CD4-positive, alpha-beta memory T cell (primary cell): Measurements from ENCODE around the gene CHL1. TPM values are rescaled to one million over a fixed set of nuclear protein-coding genes. Genes with fewer than 3 reads are reported as not detected.
A peak's percentile ranks its signal among the peaks of the same experiment; 100 is the strongest.

Experiments used
- CTCF ChIA-PET: fragments of 350-600 bp; sonication (Branson Sonifier 250); formaldehyde crosslinking; loops from one replicate; lab custom pipeline; 2021; ENCODE audit warnings: inconsistent platforms; ENCODE audit not compliant: partially characterized antibody; lab: Charles Lee
- POLR2A ChIA-PET: fragments of 350-600 bp; sonication (Branson Sonifier 250); formaldehyde crosslinking; loops from one replicate; lab custom pipeline; 2021; ENCODE audit not compliant: partially characterized antibody; lab: Charles Lee
- DNase-seq, 5 donors: peaks; one replicate each; pipeline versions ENCODE4 v3.0.0 to v3.0.0-alpha.2; 2020 to 2022; ENCODE audit warnings: mixed read lengths in 1 of 5
- H3K27ac ChIP-seq: one replicate; pipeline ENCODE4 v1.7.0; 2013; ENCODE audit warnings: low read depth, low read length
- H3K27me3 ChIP-seq: 2 replicates; pipeline ENCODE4 v1.7.0; 2013; ENCODE audit warnings: mild to moderate bottlenecking, low read length, moderate library complexity; ENCODE audit not compliant: insufficient read depth
- H3K36me3 ChIP-seq: 2 replicates; pipeline ENCODE4 v1.7.0; 2013; ENCODE audit warnings: mild to moderate bottlenecking, low read length, moderate library complexity; ENCODE audit not compliant: insufficient read depth
- H3K4me1 ChIP-seq: 2 replicates; pipeline ENCODE4 v1.7.0; 2013; ENCODE audit warnings: mild to moderate bottlenecking, low read length, moderate library complexity; ENCODE audit not compliant: insufficient read depth
- H3K4me3 ChIP-seq, 2 donors: one replicate each; pipeline ENCODE4 v1.7.0; 2013; ENCODE audit warnings: low read length in 2 of 2, mild to moderate bottlenecking in 1 of 2
- H3K9me3 ChIP-seq, 2 donors: one replicate each; pipeline ENCODE4 v1.7.0; 2013; ENCODE audit warnings: low read length in 2 of 2, control low read depth in 1 of 2; ENCODE audit not compliant: control insufficient read depth in 1 of 2
- H3K27ac Mint-ChIP-seq, 7 donors: one replicate each; pipeline ENCODE4 v1.8.0; 2020 to 2021; ENCODE audit warnings: mixed read lengths in 7 of 7, mild to moderate bottlenecking in 6 of 7, inconsistent platforms in 3 of 7, moderate library complexity in 3 of 7
- H3K27me3 Mint-ChIP-seq, 2 donors: one replicate each; pipeline ENCODE4 v1.8.0; 2020 to 2021; ENCODE audit warnings: mixed read lengths in 2 of 2
- H3K36me3 Mint-ChIP-seq, 2 donors: one replicate each; pipeline ENCODE4 v1.8.0; 2020 to 2021; ENCODE audit warnings: mixed read lengths in 2 of 2, inconsistent platforms in 1 of 2, mild to moderate bottlenecking in 1 of 2
- H3K4me1 Mint-ChIP-seq, 4 donors: one replicate each; pipeline ENCODE4 v1.8.0; 2020 to 2021; ENCODE audit warnings: mixed read lengths in 4 of 4, mild to moderate bottlenecking in 1 of 4
- H3K4me3 Mint-ChIP-seq, 8 donors: one replicate each; pipeline ENCODE4 v1.8.0; 2020 to 2021; ENCODE audit warnings: mixed read lengths in 8 of 8, mild to moderate bottlenecking in 7 of 8, moderate library complexity in 6 of 8, inconsistent platforms in 3 of 8
- H3K9me3 Mint-ChIP-seq, 8 donors: one replicate each; pipeline ENCODE4 v1.8.0; 2020 to 2021; ENCODE audit warnings: mixed read lengths in 8 of 8, mild to moderate bottlenecking in 5 of 8, inconsistent platforms in 3 of 8, moderate library complexity in 1 of 8
- intact Hi-C: fragments of 100-400 bp; cut with micrococcal nuclease; formaldehyde crosslinking; loops from one replicate; pipeline ENCODE4 v1.15.1; 2023
- polyA plus RNA-seq, 2 donors: library from polyadenylated mRNA; unstranded; fragments of 300-500 nt; fragmentation: Illumina TruSeq; gene quantifications; one replicate each; pipeline ENCODE4 v1.2.3, GENCODE V29; 2021
- total RNA-seq, 2 experiments: library from RNA; stranded (reverse); gene quantifications; one replicate each; pipeline ENCODE4 v1.2.3, GENCODE V29; 2021

CHL1 gene
- total and polyA plus RNA-seq, 4 experiments from 2014 or later = not detected

- POLR2A ChIA-PET = no interaction called here
- no peaks in the 10 kb centered on the region for H3K36me3 Mint-ChIP-seq
Observed at GRCh38 chr3:192215-192929, 4.2 kb upstream of the CHL1 start.

GRCh38 chr3:194001-194400, 2.6 kb upstream of the CHL1 start:
- no peaks in the 10 kb centered on the region for H3K27me3 ChIP-seq
- no peak overlapping the region for H3K27ac ChIP-seq
- POLR2A ChIA-PET = no interaction called here
- H3K27me3 Mint-ChIP-seq = peaks cover 18 to 19% of the 10 kb centered on the region in 2 donors
- intact Hi-C loops = no loop called here
- H3K9me3 ChIP-seq = no peaks in the 10 kb centered on the region
- H3K27ac Mint-ChIP-seq = no peak overlapping the region
- DNase-seq = no peak
- H3K4me1 ChIP-seq = no peaks in the 10 kb centered on the region
- peaks cover 0 to 6% (median 4%) of the 10 kb centered on the region in 8 donors for H3K9me3 Mint-ChIP-seq
- H3K4me3 Mint-ChIP-seq = no peak overlapping the region
- H3K4me1 Mint-ChIP-seq = peaks cover 3 to 6% (median 4%) of the 10 kb centered on the region in 4 donors
- CTCF ChIA-PET = no interaction called here
- no peaks in the 10 kb centered on the region for H3K36me3 ChIP-seq
- no peak overlapping the region for H3K4me3 ChIP-seq
- no peaks in the 10 kb centered on the region for H3K36me3 Mint-ChIP-seq

More at GRCh38 chr3:192215-192929, 4.2 kb upstream of the CHL1 start:
- Histone ChIP-seq H3K36me3 (no peaks in the 10 kb centered on the region), H3K4me1 (no peaks in the 10 kb centered on the region), H3K27ac (no peak overlapping the region), H3K27me3 (no peaks in the 10 kb centered on the region), H3K9me3 (no peaks in the 10 kb centered on the region), H3K4me3 (no peak overlapping the region)
- CTCF ChIA-PET = no interaction called here
- Mint-ChIP-seq H3K9me3 (peaks cover 0 to 6% (median 5%) of the 10 kb centered on the region in 8 donors), H3K27me3 (peaks cover 16 to 18% of the 10 kb centered on the region in 2 donors), H3K27ac (no peak overlapping the region), H3K4me1 (peaks cover 3 to 6% (median 4%) of the 10 kb centered on the region in 4 donors), H3K4me3 (no peak overlapping the region)
- intact Hi-C loops = no loop called here
- no peak for DNase-seq

- Histone ChIP-seq H3K36me3 (no peaks in the 10 kb centered on the region), H3K9me3 (no peaks in the 10 kb centered on the region), H3K4me3 (no peak overlapping the region), H3K4me1 (no peaks in the 10 kb centered on the region), H3K27me3 (no peaks in the 10 kb centered on the region), H3K27ac (no peak overlapping the region)
- peaks cover 0 to 6% (median 4%) of the 10 kb centered on the region in 8 donors for H3K9me3 Mint-ChIP-seq
- H3K27ac Mint-ChIP-seq = no peak overlapping the region
- no peak for DNase-seq
- H3K4me3 Mint-ChIP-seq = no peak overlapping the region
- peaks cover 3 to 6% (median 4%) of the 10 kb centered on the region in 4 donors for H3K4me1 Mint-ChIP-seq
- H3K36me3 Mint-ChIP-seq = no peaks in the 10 kb centered on the region
- POLR2A ChIA-PET = no interaction called here
- intact Hi-C loops = no loop called here
- CTCF ChIA-PET = no interaction called here
- H3K27me3 Mint-ChIP-seq = peaks cover 18 to 21% of the 10 kb centered on the region in 2 donors
Observed at GRCh38 chr3:194421-194820, 2.1 kb upstream of the CHL1 start.

- Mint-ChIP-seq H3K4me3 (no peak overlapping the region), H3K9me3 (peaks cover 0 to 6% (median 3%) of the 10 kb centered on the region in 8 donors), H3K27ac (no peak overlapping the region), H3K4me1 (peaks cover 3 to 6% (median 4%) of the 10 kb centered on the region in 4 donors), H3K36me3 (no peaks in the 10 kb centered on the region), H3K27me3 (peaks cover 18 to 21% of the 10 kb centered on the region in 2 donors)
- Histone ChIP-seq H3K36me3 (no peaks in the 10 kb centered on the region), H3K27ac (no peak overlapping the region), H3K27me3 (no peaks in the 10 kb centered on the region), H3K4me3 (no peak overlapping the region), H3K4me1 (no peaks in the 10 kb centered on the region), H3K9me3 (no peaks in the 10 kb centered on the region)
- POLR2A ChIA-PET = no interaction called here
- CTCF ChIA-PET = interaction anchor here (0.9 kb wide), 1 partner anchor 16 kb away, joined by 3 read pairs; no protein-coding TSS in a partner anchor
- DNase-seq = no peak
- intact Hi-C loops = no loop called here
Observed at GRCh38 chr3:195666-196065, 897 bp upstream of the CHL1 start.

GRCh38 chr3:197149-197827, 725 bp downstream of the CHL1 start:
- DNase-seq = no peak
- Histone ChIP-seq H3K27me3 (no peaks in the 10 kb centered on the region), H3K4me1 (no peaks in the 10 kb centered on the region), H3K9me3 (no peaks in the 10 kb centered on the region), H3K4me3 (no peak overlapping the region), H3K36me3 (no peaks in the 10 kb centered on the region), H3K27ac (no peak overlapping the region)
- no peak overlapping the region for H3K27ac Mint-ChIP-seq
- intact Hi-C loops = no loop called here
- no peaks in the 10 kb centered on the region for H3K36me3 Mint-ChIP-seq
- no peak overlapping the region for H3K4me3 Mint-ChIP-seq
- POLR2A ChIA-PET = no interaction called here
- H3K4me1 Mint-ChIP-seq = peaks cover 3 to 6% (median 4%) of the 10 kb centered on the region in 4 donors
- CTCF ChIA-PET = no interaction called here
- H3K9me3 Mint-ChIP-seq = peaks cover 0 to 6% (median 3%) of the 10 kb centered on the region in 8 donors
- H3K27me3 Mint-ChIP-seq = peaks cover 20 to 22% of the 10 kb centered on the region in 2 donors

- Histone ChIP-seq H3K9me3 (no peaks in the 10 kb centered on the region), H3K4me3 (no peak overlapping the region), H3K36me3 (no peaks in the 10 kb centered on the region), H3K27ac (no peak overlapping the region), H3K27me3 (no peaks in the 10 kb centered on the region), H3K4me1 (no peaks in the 10 kb centered on the region)
- Mint-ChIP-seq H3K9me3 (peaks cover 0 to 6% (median 3%) of the 10 kb centered on the region in 8 donors), H3K27me3 (peaks cover 20 to 22% of the 10 kb centered on the region in 2 donors), H3K36me3 (no peaks in the 10 kb centered on the region), H3K4me3 (peak overlapping the region in 1 of 8 donors; percentile 48), H3K27ac (no peak overlapping the region), H3K4me1 (peaks cover 3 to 6% (median 4%) of the 10 kb centered on the region in 4 donors)
- ChIA-PET POLR2A (no interaction called here), CTCF (no interaction called here)
- intact Hi-C loops = no loop called here
- DNase-seq = no peak
Observed at GRCh38 chr3:197828-198491, 1.4 kb downstream of the CHL1 start.

- H3K27ac Mint-ChIP-seq = no peak overlapping the region
- H3K36me3 Mint-ChIP-seq = no peaks in the 10 kb centered on the region
- H3K4me1 ChIP-seq = no peaks in the 10 kb centered on the region
- DNase-seq = no peak
- intact Hi-C loops = no loop called here
- peaks cover 3 to 6% (median 4%) of the 10 kb centered on the region in 4 donors for H3K4me1 Mint-ChIP-seq
- H3K9me3 Mint-ChIP-seq = peaks cover 1 to 10% (median 4%) of the 10 kb centered on the region in 8 donors
- no peaks in the 10 kb centered on the region for H3K27me3 ChIP-seq
- no peaks in the 10 kb centered on the region for H3K9me3 ChIP-seq
- POLR2A ChIA-PET = no interaction called here
- H3K4me3 Mint-ChIP-seq = no peak overlapping the region
- peaks cover 16 to 20% of the 10 kb centered on the region in 2 donors for H3K27me3 Mint-ChIP-seq
- CTCF ChIA-PET = no interaction called here
- H3K4me3 ChIP-seq = no peak overlapping the region
- H3K27ac ChIP-seq = no peak overlapping the region
- no peaks in the 10 kb centered on the region for H3K36me3 ChIP-seq
Observed at GRCh38 chr3:199835-200234, 3.3 kb downstream of the CHL1 start.
